Suppressor macrophage (primary cell): ENCODE results near the gene ISG20.

Experiments used
- DNase-seq, 4 experiments: peaks; one replicate each; pipeline ENCODE4 v3.0.0-alpha.2; 2020 to 2022

The ISG20 gene

DNA sequence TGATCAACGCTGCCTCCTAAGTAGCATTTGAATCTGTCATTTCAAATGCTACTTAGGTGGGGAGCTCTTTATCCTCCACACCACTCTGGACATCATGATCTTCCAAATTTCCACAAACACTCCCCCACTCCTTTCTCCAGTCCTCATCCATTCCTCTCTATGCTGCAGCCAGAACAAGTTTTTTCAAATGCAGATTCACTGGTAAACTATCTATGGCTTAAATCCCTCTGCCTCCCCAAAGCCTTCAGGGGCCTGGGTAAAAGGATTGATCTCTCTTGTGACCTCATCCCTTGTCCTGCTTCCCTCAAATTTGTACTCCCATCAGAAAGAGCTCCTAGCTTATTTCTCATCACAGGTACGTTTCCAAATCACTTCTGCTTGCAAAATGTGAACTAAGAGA, 19.0 kb upstream of the ISG20 start:
- DNase-seq = no peak

DNA sequence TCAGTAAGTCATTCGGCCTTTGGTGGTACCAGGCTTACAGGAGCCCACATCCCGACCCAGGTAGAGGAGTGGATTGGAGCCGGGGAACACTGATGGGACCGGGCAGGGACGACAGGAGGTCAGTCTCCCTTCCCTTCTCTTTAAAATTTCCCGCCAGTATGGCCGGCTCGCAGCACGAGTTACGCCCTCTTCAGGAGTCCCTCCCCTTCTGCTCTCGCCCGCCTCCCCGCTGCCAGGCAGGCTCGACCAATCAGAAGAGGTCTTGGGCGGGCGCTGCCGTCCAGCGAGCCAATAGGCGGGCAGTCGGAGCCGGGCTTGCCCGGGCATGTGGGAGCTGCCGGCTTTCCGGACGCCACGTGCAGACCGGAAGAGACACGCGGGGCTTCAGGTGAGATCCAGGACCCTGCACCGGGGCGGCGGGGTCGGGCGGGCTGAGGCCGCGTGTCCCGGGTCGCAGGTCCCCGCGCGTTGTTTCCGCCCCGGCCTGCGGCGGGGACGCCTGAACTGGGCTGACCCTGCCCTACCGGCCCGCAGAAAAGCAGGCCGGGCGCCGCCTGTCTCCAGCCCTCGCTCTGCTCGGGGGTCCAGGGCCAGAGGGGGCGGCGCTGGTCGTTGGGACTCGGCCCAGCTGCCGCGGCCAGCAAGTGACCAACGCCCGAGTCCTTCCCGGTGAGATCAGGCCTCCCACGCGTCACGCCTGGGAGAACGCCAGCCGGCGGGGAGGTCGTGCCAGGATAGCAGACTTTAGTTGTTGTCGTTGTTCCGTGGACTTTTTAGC, 17.6 kb upstream of the ISG20 start, which contains the start of gene AEN:
AEN (plus strand) TSS at position 346 of the 778 bp plus-strand sequence. CDS start 4,870 bp downstream, outside the sequence.
- DNase-seq = peak; percentile 96 to 98 (median 98)

DNA sequence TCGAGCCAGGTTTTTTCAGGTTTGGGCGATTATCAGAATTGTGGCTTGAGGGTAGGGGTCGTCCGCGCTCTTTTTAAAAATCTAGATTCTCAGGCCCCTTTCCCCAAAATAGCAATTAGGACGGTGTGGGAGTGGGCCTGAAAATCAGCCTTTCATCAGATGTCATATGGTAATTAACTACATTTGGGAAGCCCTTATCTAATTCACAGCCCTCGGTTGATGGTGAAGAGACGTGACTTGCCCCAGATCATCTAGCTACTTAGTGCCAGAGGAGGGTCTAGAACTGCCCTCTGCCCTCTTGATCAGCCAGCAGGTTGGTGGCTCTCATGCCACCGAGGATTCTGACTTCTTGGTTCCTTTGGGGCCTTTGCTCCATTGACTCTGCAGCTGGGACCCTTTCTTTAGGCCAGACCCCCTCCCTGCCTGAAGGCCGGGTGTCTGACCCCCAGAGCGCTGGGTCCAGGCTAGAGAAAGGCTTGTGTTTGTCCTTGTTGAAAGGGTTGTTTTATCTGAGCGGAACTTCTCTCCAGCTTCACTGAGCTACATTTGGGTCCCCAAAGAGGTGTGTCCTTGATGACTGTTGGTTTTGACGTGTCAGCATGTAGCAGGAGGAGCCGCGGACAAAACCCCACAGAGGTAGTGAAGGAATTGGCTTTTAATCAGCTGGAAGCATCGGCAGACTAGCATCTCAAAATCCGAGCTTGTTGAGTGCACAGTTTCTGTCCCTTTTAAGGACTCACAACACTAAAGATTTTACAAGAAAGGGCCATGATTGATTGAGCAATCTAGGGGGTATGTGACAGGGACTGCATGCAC, 16.8 kb upstream of the ISG20 start:
- peak; percentile 24 to 48 (median 36) for DNase-seq

DNA sequence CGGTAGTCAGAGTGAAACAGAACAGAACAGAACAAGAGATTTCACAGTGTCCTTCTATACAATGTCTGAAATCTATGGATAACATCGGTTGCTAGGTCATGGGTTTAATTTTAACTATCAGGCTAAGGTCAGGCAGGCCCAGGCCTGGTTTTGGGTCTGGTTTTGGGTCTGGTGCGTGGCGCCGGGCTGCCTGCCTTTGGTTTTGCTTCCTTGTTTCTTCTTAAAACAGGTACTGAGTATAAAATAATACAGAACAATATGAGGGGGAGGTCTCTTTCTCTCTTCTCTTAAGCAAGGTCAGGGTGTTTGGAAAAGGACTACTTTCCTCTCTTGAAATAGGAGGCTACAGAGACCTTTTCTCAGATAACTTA, 16.2 kb upstream of the ISG20 start:
- peak in 1 of 4 experiments; percentile 8 for DNase-seq

DNA sequence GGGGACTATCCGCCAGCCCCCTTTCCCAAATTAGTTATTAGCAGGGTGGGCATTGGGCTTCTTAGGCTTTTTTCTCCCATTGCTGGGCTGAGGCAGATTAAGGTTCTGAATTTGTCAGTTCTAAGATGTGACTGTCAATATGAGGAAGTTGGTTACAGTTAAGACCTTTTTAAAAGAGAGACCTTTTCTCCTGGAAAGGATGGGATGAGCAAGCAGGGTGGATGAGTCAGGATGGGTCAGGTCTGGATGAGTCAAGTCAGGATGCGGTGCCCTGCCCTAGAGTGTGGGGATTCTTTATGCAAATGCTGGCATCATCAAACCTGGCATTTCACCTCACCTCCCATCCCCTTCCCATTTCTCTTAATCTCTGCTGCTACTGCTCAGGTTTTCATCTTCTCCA, 15.8 kb upstream of the ISG20 start:
- DNase-seq = peak; percentile 52 to 77 (median 58)

DNA sequence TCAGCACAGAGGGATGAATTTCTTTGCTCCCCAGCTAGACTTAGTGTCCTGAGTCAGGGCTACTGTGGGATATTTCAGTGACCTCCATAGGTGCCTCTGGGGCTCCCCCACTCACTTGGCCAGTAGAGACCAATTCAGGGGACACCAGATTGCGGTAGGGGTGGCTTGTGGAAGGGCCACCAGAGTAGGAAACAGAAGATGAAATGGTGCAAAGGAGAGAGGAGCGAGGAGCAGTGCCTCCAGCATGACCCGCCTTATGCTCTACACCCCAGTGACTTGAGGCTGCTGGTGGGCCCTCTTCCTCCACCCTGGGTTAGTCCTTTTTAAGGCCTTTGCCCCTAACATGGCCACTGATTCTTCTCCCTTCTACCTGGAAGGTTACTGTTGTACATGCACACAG, 15.2 kb upstream of the ISG20 start:
- DNase-seq = no peak

DNA sequence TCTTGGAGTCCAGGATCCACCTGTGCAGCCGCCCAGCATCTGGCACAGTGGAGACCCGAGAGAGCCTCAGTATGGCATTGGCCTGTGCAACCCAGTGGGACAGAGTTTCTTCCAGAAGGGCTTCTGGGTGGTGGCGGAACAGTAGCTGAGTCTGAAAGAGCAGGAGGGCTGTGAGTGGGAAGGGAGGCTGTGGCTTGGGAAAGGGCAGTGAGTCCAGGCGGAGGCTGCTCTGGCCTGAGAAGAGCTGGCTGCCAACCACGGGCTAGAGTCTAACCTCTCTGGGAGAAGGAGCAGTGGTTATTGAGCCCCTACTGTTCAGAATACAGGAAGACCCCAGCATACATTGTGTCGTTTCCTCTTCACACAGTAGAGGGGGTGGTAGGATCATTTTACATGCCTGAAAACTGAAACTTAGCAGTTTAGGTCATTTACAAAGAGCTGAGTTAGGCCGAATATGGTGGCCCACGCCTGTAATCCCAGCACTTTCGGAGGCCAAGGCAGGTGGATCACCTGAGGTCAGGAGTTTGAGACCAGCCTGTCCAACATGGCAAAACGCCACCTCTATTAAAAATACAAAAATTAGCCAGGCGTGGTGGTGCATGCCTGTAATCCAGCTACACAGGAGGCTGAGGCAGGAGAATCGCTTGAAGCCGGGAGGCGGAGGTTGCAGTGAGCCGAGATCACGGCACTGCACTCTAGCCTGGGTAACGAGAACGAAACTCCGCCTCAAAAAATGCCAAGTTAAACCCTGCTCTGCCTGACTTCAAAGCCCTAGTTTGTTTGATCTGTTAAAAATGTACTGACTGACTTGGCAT, 14.5 kb upstream of the ISG20 start:
- peak; percentile 19 to 53 (median 30) for DNase-seq

DNA sequence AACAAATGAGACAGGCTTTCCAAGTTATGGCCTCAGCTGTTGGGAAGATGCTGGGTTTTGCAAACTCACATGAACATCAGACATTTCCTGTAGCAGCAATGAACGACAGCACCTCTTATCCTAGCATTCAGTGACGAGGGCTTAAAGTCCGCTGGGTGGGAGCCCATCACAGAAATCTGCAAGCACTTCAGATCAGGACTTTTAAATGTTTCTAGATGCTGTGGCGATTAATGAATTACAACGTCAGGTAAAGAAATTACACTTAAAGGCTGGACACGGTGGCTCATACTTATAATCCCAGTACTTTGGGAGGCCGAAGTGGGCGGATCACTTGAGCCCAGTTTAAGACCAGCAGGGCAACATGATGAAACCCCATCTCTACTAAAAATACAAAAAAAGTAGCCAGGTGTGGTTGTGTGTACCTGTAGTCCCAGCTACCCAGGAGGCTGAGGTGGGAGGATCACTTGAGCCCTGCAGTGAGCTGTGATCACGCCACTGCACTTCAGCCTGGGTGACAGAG, 13.8 kb upstream of the ISG20 start:
- DNase-seq = no peak

DNA sequence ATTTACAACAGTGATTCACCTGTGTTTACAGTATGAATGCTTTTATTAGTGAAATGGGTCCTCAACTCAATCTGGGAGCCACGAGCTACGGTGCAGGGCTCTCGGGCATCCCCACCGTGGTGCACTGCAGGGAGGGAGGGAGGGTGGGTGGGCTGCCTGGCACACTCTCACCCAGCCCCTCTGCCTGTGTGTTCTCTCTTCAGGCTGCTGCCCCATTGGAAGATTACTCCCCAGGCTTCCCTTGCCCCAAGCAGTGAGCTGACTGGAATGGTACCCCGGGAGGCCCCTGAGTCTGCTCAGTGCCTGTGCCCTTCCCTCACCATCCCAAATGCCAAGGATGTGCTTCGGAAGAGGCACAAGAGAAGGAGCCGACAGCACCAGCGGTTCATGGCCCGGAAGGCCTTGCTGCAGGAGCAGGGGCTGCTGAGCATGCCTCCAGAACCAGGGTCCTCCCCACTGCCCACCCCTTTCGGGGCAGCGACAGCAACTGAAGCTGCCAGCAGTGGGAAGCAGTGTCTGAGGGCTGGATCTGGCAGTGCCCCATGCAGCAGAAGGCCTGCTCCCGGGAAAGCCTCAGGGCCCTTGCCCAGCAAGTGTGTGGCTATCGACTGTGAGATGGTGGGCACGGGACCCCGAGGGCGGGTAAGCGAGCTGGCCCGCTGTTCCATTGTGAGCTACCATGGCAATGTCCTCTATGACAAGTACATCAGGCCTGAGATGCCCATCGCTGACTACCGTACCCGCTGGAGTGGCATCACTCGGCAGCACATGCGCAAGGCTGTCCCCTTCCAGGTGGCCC, 12.7 kb upstream of the ISG20 start:
- DNase-seq = no peak

DNA sequence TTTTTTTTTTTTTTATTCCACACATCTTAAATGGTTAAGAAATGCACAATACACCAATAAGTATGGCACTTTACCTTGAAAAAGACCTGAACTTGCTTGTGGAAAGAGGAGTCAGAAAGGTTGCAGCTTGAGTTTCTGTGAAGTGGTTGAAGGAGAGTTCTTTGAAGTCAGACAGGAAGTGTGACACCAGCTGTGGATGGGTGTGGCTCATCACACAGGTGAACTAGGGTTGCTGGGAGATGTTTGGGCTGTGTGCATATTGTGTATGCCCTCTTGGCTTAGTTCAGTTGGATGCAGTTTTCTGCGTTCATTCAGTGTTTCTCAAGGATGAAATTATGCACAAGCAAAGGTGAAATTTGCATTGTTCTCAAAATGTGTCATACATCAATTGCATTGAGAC, 11.4 kb upstream of the ISG20 start:
- DNase-seq = no peak

DNA sequence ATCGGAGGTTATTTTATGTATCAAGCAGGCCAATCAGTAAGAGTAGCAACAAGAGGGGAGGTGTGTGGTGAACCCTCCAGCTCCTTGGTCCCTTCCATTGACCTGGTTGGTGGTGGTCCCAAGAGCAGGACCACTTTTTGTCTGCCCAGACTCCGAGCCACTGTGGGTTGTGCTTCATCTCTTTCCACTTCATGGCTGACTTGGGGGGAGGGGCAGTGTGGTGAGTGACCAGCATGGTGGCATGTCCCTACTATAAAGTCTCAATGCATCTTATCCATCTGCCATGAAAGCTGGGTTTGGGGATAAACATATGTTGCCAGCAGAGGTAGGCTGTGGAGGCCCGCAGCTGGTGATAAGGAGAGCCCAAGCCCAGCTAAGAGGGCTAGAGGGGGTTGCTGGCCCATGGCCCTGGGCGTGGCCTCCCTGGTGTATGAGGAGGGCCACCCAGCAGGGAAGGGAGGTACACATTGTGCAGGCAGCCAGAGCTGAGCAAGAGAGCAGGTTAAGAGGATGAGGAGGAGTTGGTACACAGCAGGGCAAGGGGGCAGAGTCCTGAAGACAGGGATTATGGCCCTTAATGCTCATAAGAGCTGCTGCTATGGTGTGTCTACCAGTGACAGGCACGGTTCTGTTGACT, 10.7 kb upstream of the ISG20 start:
- no peak for DNase-seq

DNA sequence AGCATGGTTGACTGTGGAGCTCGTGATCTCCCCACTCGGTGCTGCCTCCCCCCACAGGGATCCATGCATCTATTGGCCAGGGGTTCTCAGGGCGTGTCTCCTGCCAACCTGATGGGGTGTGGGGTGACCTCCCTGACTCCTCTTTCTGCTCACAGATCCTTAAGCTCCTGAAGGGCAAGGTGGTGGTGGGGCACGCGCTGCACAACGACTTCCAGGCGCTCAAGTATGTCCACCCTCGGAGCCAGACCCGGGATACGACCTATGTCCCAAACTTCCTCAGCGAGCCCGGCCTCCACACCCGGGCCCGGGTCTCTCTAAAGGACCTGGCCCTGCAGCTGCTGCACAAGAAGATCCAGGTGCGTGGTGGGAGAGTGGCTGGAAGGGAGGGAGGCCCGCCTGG, 9.7 kb upstream of the ISG20 start:
- DNase-seq = no peak

DNA sequence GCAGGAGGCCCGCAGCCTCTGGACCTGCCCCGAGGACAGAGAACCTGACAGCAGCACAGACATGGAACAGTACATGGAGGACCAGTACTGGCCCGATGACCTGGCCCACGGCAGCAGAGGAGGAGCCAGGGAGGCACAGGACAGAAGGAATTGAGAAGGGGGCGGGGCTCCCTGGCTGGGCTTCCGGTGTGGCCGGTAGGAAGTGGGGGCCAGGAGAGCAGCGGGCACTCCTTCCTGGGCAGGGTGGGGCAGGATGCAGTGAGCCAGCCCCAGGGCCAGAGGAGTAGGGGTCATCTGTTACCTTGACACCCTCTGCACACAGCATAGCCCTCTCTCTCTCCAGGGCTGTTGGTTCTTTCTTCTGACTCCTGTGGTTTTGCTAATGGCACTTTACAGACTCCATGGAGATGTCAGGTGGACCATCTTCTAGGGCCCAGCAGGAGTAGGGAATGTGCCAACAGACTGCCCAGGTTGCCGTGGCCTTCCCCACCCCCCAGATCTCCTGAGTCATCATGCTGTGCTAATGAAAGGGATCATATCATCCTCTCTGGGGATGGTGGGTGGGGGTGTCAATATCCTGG, 8.6 kb upstream of the ISG20 start:
- DNase-seq = no peak

DNA sequence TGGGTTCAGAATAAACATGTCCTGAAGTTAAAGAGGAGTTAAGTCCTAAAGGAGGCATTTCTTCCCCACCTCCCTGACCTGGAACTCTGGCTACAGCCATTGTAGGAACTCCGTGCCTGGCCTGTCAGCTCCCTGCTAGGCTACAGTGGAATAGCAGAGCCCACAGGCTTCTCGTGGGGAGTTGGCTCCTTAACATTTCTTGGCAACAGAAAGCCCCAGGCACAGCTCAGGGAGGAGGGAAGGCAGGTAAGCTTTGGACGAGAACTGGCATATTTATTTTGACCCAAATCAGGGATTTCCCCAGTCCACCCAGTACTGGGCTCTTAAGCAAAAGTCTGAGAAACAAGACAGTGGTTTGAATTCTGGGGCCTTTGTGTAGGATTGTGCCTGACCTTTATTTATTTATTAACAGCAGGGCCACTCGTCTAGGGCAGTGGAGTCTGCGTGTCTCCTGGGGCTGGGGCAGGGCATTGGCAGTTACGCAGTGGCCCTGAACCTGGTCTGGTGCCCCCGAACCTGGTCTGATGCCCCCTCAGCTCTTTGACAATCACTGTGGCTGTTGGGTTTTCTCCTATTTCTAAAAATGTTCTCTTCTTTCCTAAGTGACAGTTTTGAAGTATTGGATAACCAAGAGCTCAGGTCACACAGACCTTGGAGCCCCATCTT, 7.9 kb upstream of the ISG20 start:
- DNase-seq = no peak

DNA sequence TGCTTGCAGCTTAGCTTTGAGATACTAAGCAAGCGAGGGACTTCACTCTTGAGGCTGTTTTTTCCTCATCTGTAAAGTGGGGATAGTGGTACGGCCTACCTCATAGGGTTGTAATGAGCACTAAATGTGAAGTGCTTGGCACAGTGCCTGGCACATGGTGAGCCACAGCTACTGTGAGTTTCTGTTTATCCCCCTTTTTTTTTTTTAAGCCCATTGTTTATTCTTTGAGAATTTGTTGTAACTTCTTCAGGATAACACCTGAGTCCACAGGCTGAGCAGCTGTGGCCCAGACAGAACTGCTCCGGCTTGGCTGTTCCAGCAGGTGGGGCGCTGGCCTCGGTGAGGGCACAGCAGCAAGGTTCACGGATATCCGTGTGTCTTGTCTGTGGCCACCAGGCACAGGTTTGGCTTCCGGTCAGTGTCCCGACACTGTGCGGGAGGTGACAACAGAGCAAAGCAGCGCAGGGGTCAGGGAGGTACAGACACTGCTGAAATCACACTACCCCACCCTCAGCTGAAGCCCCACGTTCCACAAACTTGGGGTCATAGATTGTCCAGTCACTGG, 7.3 kb upstream of the ISG20 start:
- no peak for DNase-seq

DNA sequence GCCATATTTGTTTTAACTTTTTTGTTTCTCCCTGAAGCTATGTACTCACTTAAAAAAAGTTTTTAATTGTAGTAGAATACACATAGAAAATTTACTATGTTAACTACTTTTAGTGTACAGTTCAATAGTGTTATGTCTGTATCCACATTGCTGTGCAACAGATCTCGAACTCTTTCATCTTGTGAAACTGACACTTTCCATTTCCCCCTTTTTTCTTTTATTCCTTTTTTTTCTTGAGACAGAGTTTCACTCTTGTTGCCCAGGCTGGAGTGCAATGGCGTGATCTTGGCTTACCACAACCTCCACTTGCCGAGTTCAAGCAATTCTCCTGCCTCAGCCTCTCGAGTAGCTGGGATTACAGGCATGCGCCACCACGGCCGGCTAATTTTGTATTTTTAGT, 6.0 kb upstream of the ISG20 start:
- peak in 3 of 4 experiments; percentile 24 to 53 (median 46) for DNase-seq

DNA sequence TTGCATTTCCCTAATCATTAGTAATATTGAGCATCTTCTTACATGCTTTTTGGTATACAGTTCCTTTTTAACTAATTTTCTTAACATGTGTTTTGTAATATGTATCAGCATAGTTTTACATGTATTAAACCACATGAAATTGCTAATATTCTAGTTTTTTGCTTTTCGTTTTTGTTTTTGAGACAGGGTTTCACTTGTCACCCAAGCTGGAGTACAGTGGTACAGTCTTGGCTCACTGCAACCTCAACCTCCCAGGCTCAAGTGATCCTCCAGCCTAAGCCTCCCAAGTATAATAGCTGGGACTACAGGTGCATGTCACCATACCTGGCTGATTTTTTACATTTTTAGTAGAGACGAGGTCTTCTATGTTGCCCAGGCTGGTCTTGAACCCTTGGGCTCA, 4.4 kb upstream of the ISG20 start:
- DNase-seq = no peak

DNA sequence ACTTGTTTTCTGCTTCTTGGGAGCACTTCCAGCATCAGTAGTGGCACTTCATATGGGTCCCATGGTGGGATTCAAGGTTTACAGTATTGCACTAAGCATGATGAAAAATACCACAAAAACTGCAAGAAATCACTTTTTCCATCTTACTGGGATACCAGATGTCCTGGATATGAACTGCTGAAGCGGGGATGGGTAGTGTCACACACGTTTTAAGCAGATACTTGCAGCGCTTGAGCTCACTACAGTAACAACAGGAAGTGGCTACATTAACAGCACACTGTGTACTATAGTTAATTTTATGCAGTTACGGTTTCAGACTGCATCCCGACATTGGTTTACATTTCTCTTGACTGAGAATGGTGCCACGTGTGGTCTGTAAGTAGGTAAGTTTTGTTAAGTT, 3.5 kb upstream of the ISG20 start:
- no peak for DNase-seq

DNA sequence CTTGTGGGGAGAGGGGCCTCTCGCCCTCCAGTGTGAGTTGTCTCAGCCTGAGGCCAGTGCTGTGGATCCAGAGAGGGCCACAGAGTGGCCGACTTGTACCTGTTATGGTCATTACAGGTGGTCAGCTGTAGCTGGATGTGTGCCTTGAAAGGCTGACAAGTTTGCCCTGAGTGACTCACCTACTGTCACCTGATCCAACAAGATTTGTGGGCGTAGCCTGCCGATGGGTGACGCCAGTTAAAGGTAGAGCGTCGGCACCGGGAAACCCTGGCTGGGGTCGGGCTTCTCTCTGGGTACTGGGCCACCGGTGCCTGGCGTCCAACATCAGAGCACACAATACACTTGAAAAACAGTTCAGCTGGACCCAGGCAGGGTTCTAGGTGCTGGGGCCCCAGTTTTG, 2.8 kb upstream of the ISG20 start:
- DNase-seq = no peak

DNA sequence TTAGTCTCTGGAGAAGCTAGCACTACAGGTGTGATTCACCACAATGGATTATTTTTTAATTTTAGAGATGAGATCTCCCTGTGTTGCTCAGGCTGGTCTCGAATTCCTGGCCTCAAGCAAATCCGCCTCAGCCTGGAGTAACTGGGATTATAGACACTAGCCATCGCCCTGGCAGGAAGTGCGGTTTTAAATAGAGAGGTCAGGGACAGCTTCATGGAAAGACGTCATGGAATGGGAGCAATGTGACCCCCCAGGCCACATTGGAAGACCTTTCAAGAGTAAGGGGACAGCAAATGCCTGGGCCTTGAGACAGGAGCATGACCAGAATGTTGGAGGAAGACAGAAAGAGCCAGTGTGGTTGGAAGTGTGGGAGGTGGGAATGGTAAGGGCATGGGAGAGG, 2.2 kb upstream of the ISG20 start:
- DNase-seq = no peak
